Right atrium auricular region (tissue), 2 donors: Measurements from ENCODE around the gene ZNF469. TPM values are rescaled to one million over a fixed set of nuclear protein-coding genes. Genes with fewer than 3 reads are reported as not detected.

Experiments
- DNase-seq: peaks from one replicate; pipeline ENCODE4 v3.0.0-alpha.2; 2019; ENCODE audit warnings: low spot score
- H3K27ac ChIP-seq, 2 donors: fragments of 200-600 bp; sonication (generic); 1 replicate in 1 of 2; 2 replicates in 1 of 2; pipeline ENCODE4 v1.5.1; 2016 to 2019
- H3K27me3 ChIP-seq, 2 donors: fragments of 200-600 bp; sonication (generic); one replicate each; pipeline versions ENCODE4 v1.5.1 to v1.6.0; 2017 to 2019
- H3K36me3 ChIP-seq: fragments of 200-600 bp; sonication (generic); one replicate; pipeline ENCODE4 v1.5.1; 2016
- H3K4me1 ChIP-seq, 2 donors: fragments of 200-600 bp; sonication (generic); one replicate each; pipeline versions ENCODE4 v1.5.1 to v1.6.0; 2017 to 2019
- H3K4me3 ChIP-seq, 2 donors: fragments of 200-600 bp; sonication (generic); 1 replicate in 1 of 2; 2 replicates in 1 of 2; pipeline ENCODE4 v1.5.1; 2017 to 2019; ENCODE audit warnings: mild to moderate bottlenecking in 1 of 2, moderate library complexity in 1 of 2
- H3K9me3 ChIP-seq, 2 donors: fragments of 200-600 bp; sonication (generic); one replicate each; pipeline ENCODE4 v1.5.1; 2019
- total RNA-seq, 2 donors: library from RNA; depleted of rRNA; stranded (reverse); fragments of >200 nt; gene quantifications; one replicate each; pipeline ENCODE4 v1.1.0, GENCODE V29; 2016
- TF ChIP-seq, protein P1 (sequence below), 2 donors: fragments of 200-600 bp; sonication (generic); IDR thresholded peaks; one replicate each; pipeline ENCODE4 v1.5.1; 2019; ENCODE audit warnings: antibody characterized with exemption in 2 of 2

The ZNF469 gene
- total RNA-seq, 2 donors from 2014 or later, result 0.56 to 0.83 TPM

DNA sequence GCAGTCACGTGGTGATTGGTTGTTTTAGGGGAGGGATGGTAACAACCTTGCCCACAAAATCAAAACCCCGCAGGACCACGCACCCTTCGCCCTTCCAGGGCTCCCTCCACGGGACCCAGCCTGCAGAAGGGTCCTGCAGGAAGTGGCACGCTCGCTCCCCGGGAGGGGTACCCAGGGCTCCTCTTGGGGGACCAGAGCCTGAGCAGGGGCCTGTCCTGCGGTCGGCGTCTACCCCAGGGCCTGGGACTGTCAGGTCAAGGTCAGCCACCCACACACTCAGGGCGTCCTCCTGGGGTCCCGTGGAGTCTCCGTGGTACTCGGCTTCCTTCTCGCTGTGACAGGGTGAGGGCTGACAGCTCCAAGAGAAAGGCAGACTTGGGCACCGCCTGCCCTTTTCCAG is 33.9 kb downstream of the ZNF469 start:
- H3K4me3 ChIP-seq, result no peak overlapping the region
- no peaks in the 10 kb centered on the region for H3K36me3 ChIP-seq
- H3K27ac ChIP-seq, result no peak overlapping the region
- no peaks in the 10 kb centered on the region for H3K4me1 ChIP-seq
- H3K9me3 ChIP-seq, result no peaks in the 10 kb centered on the region
- TF ChIP-seq, protein P1, sequence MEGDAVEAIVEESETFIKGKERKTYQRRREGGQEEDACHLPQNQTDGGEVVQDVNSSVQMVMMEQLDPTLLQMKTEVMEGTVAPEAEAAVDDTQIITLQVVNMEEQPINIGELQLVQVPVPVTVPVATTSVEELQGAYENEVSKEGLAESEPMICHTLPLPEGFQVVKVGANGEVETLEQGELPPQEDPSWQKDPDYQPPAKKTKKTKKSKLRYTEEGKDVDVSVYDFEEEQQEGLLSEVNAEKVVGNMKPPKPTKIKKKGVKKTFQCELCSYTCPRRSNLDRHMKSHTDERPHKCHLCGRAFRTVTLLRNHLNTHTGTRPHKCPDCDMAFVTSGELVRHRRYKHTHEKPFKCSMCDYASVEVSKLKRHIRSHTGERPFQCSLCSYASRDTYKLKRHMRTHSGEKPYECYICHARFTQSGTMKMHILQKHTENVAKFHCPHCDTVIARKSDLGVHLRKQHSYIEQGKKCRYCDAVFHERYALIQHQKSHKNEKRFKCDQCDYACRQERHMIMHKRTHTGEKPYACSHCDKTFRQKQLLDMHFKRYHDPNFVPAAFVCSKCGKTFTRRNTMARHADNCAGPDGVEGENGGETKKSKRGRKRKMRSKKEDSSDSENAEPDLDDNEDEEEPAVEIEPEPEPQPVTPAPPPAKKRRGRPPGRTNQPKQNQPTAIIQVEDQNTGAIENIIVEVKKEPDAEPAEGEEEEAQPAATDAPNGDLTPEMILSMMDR (IDR thresholded peaks at IDR 0.05), result no peak
- no peak for DNase-seq
- H3K27me3 ChIP-seq, result no peaks in the 10 kb centered on the region

DNA sequence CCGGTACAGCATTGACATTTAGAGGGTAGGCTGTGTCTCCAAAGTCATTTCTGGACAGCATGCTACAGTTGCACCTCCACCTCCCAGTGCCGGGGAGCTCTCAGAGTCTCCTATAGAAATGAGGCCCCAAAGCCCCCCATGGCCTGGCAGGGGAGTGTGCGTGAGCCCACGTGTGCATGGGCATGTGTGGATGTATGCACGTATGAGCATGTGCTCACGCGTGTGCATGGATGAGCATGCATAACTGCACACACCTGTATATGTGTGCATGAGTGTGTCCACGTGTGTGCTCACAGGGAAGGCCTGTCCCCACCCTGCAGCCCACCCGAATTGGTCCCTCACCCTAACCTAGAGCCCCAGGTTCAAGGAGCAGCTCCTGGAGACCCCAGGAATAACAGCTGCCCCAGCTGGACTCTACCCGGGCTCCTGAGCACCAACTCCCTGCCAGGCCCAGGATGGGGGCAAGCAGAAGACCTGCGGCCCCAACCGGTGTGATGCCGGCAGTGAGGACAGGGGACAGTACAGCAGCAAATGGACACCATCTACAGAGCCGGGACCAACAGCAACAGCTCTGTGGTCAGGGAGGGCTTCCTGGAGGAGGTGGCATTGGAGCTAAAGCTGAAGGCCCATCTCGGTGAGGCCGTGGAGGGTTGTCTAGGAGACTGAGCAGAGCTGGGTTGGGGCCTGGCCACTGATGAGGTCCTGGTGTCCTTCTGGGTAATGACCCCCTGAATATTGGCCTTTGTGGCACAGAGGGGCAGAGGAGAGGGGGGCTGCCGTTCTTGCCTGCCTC is 35.1 kb downstream of the ZNF469 start:
- H3K9me3 ChIP-seq, result no peaks in the 10 kb centered on the region
- H3K27ac ChIP-seq, result no peak overlapping the region
- no peak overlapping the region for H3K4me3 ChIP-seq
- no peak for DNase-seq
- H3K27me3 ChIP-seq, result no peaks in the 10 kb centered on the region
- no peaks in the 10 kb centered on the region for H3K36me3 ChIP-seq
- TF ChIP-seq, protein P1 (IDR thresholded peaks at IDR 0.05), result no peak
- no peaks in the 10 kb centered on the region for H3K4me1 ChIP-seq

DNA sequence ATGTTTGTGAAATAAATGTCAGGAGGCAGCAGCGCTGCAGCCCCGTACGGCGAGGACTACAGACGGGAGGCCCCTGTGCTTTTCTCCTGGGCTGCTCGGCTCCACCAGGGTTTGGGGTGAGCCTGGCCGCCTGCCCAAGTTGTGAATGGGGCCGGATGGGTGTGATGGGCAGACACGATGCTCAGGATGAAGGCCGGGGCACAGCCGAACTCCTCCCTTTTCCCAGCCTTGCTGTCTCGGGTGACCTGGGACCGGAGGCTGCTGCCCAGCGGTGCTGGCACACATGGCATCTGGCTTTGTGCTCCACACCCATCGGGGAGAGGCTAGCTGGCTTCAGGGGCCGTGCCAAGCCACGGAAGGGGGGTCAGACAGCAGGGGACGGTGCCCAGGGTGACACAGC is 36.1 kb downstream of the ZNF469 start:
- TF ChIP-seq, protein P1 (IDR thresholded peaks at IDR 0.05), result no peak
- no peaks in the 10 kb centered on the region for H3K4me1 ChIP-seq

DNA sequence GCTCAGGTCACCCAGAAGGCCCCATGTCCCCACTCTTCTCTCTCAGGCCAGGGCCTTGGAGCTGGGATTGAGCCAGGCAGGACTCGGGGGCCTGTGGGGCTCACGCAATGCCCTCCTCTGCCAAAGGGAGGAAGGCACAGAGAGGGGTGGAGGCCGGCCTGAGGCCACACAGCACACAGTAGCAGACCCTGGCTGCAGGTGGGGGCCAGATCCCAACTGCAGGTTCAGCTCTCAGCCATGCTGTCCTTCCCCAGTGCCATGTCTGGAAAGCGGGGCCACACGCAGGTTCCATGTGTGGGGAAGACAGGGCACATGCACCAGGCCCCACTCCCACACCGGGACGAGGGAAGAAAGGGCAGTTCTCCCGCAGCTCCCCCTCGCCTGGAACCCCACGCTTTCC is 37.0 kb downstream of the ZNF469 start:
- no peak for DNase-seq
- Histone ChIP-seq H3K9me3 (no peaks in the 10 kb centered on the region), H3K4me3 (no peak overlapping the region), H3K27me3 (no peaks in the 10 kb centered on the region), H3K36me3 (no peaks in the 10 kb centered on the region), H3K4me1 (no peaks in the 10 kb centered on the region), H3K27ac (no peak overlapping the region)
- TF ChIP-seq, protein P1 (IDR thresholded peaks at IDR 0.05), result no peak

More for the DNA sequence above, 36.1 kb downstream of the ZNF469 start:
- no peak overlapping the region for H3K4me3 ChIP-seq
- no peaks in the 10 kb centered on the region for H3K27me3 ChIP-seq
- DNase-seq, result no peak
- H3K36me3 ChIP-seq, result no peaks in the 10 kb centered on the region
- no peaks in the 10 kb centered on the region for H3K9me3 ChIP-seq
- no peak overlapping the region for H3K27ac ChIP-seq

DNA sequence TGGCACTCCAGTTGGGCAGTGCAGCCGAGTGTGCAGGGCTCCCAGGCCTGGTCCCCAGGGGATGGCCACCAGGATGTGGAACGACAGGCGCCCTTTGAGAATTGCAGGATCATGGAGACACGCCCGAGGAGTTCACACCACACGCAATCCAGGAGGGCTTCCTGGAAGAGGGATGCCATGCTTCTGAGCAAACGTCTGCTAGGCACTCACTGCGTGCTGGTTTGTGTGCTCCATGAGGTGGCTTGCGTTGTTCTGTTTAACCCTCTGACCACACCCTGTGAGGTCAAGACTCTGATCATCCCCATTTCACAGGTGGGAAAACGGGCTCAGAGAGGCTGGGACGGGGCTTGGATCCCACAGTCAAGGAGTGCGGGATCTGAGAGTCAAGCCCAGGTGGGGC is 37.7 kb downstream of the ZNF469 start:
- TF ChIP-seq, protein P1 (IDR thresholded peaks at IDR 0.05), result no peak
- DNase-seq, result no peak
- H3K4me3 ChIP-seq, result no peak overlapping the region
- no peak overlapping the region for H3K27ac ChIP-seq
- no peaks in the 10 kb centered on the region for H3K9me3 ChIP-seq
- no peaks in the 10 kb centered on the region for H3K4me1 ChIP-seq
- no peaks in the 10 kb centered on the region for H3K27me3 ChIP-seq
- H3K36me3 ChIP-seq, result no peaks in the 10 kb centered on the region

DNA sequence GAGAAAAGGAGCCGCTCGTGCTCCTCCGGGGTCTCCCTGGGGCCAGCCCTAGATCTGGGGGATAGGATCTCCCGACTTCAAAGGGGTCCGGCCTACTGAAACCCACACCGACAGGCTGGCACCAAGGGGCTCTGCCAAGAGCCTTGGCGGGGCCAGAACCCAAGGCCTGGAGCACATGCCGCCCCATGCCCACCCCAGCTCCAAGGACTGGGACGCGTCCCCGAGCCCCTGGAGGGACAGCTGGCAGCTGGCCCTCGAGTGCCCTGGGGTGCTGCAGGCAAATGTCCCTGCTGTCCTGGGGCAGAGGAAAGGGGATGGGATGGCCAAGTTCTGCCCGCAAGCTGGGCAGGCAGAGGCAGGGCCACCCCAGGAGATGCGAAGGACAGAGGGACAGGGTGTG is 38.5 kb downstream of the ZNF469 start:
- DNase-seq, result no peak

More for the DNA sequence above, 38.5 kb downstream of the ZNF469 start:
- no peak overlapping the region for H3K4me3 ChIP-seq
- no peaks in the 10 kb centered on the region for H3K27me3 ChIP-seq
- TF ChIP-seq, protein P1 (IDR thresholded peaks at IDR 0.05), result no peak
- no peaks in the 10 kb centered on the region for H3K36me3 ChIP-seq
- H3K27ac ChIP-seq, result no peak overlapping the region
- no peaks in the 10 kb centered on the region for H3K4me1 ChIP-seq
- no peaks in the 10 kb centered on the region for H3K9me3 ChIP-seq
